Measurements from ENCODE around the gene PML. TPM values are rescaled to one million over a fixed set of nuclear protein-coding genes. Genes with fewer than 3 reads are reported as not detected.
A peak's percentile ranks its signal among the peaks of the same experiment; 100 is the strongest.

PML gene
- total and polyA plus RNA-seq, 7 donors = 9.6 to 129 (median 43.3) TPM

DNA sequence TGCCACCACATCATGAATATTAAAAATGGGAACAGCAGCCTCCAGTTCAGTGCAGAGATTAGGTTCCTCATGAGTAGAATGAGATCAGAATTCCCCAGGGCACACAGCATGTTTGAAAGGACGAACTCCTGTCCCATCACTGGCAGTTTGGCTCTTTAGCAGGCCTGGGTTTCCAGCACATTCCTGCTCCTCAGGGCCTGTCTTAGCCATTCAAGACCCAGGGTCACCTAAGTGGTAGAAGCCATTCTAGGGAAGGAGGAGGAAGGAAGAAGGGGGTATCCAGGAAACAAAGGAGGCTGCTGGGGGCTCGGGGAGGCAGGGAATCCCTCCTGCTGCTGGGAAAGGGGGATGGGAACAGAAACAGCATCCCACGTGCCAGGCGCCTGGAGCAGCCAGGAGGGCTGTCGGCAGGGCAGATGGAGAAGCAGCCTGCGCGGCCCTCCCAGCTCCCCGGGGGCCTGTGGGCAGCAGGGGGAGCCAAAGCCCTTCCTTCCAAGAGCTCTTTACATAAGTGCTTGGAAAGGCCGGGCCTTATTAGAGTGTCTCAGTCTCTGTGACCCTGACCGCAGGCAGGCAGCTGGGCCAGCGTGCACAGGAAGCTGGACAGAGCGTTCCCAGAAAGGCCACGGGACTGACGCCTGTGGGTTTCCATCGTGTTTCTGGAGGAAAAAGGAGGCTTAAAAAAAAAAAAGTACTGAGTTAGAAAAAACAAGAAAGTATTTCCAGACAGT lies 43.5 kb upstream of the PML start:
- intact Hi-C loops (cut with DNase I) = loop anchor here (1.0 kb wide), 1 partner anchor 13 kb away; no protein-coding TSS in a partner anchor
- Histone ChIP-seq H3K9me3 (no peaks in the 10 kb centered on the region), H3K27me3 (no peaks in the 10 kb centered on the region), H3K27ac (peak overlapping the region; percentile 91 to 98 (median 94)), H3K36me3 (peaks cover 0 to 16% (median 7%) of the 10 kb centered on the region in 4 donors), H3K4me1 (peaks cover 0 to 23% (median 18%) of the 10 kb centered on the region in 4 donors), H3K4me3 (no peak overlapping the region)
- TF ChIP-seq CTCF (IDR thresholded peaks at IDR 0.05) (peak; percentile 54 to 72 (median 69)), POLR2A (IDR thresholded peaks at IDR 0.05) (no peak), EP300 (IDR thresholded peaks at IDR 0.05) (peak in 2 of 4 donors; percentile 47 to 68), POLR2AphosphoS5 (IDR thresholded peaks at IDR 0.05) (peak; percentile 58 to 89 (median 65))
- 16 to 36% methylated on average over 15 of the region's 15 CpGs for WGBS, 2 donors
- DNase-seq = peak; percentile 98

- Histone ChIP-seq H3K4me1 (peaks cover 0 to 23% (median 18%) of the 10 kb centered on the region in 4 donors), H3K27me3 (no peaks in the 10 kb centered on the region), H3K9me3 (no peaks in the 10 kb centered on the region), H3K4me3 (no peak overlapping the region), H3K27ac (peak overlapping the region; percentile 91 to 98 (median 94)), H3K36me3 (peaks cover 0 to 16% (median 7%) of the 10 kb centered on the region in 4 donors)
- intact Hi-C loops (cut with DNase I) = loop anchor here (1.0 kb wide), 1 partner anchor 13 kb away; no protein-coding TSS in a partner anchor
- no peak for DNase-seq
- no peak for TF ChIP-seq POLR2AphosphoS5 (IDR thresholded peaks at IDR 0.05)
- no peak for TF ChIP-seq POLR2A (IDR thresholded peaks at IDR 0.05)
- TF ChIP-seq CTCF (IDR thresholded peaks at IDR 0.05) = no peak
- no peak for TF ChIP-seq EP300 (IDR thresholded peaks at IDR 0.05)
- WGBS, 2 donors = 62 to 74% methylated on average over 13 of the region's 13 CpGs
Measured at GRCh38 chr15:73951601-73952000, 42.9 kb upstream of the PML start.

DNA sequence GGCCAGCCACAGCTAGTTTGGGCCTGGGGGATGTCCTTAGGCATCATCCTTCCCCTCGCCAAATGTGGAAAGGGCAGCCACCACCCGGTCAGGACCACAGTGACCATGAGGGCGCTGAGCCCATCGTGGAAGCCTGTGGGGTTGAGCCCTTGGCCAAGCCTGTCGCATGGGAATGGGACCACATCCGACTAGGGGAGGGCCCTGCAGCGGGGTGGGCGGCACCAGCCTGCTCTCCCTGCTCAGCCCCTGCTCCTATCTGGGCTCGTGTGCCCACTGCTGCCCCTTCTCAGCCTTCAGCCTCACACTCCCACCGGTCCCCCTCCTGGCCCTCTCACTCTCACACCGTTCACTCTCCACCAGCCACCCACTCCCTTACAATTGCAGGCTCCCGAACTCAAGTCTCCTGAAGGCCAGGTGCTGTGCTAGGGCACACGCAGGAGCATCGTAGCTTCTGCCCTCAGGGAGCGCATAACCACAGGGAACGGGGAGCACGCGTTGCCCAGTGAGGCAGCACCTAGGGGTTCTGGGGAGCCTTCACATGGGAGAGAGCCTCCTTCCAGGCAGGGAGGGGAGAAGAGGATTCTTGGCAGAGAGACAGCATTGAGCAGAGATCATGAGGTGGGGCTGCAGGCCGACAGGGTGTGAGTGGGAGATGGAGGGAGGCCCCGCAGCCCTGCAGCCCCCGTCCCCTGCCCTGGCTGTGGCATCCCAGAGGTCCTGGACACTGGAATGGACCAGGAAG lies 42.2 kb upstream of the PML start:
- intact Hi-C loops (cut with DNase I) = no loop called here
- H3K4me1 ChIP-seq = peaks cover 0 to 23% (median 18%) of the 10 kb centered on the region in 4 donors
- DNase-seq = no peak

More for the DNA sequence above, 42.2 kb upstream of the PML start:
- Histone ChIP-seq H3K36me3 (peaks cover 0 to 16% (median 7%) of the 10 kb centered on the region in 4 donors), H3K9me3 (no peaks in the 10 kb centered on the region), H3K27ac (peak overlapping the region; percentile 91 to 98 (median 94)), H3K4me3 (no peak overlapping the region), H3K27me3 (no peaks in the 10 kb centered on the region)
- 88 to 90% methylated on average over 21 of the region's 21 CpGs for WGBS, 2 donors
- TF ChIP-seq POLR2A (IDR thresholded peaks at IDR 0.05) (no peak), POLR2AphosphoS5 (IDR thresholded peaks at IDR 0.05) (no peak), CTCF (IDR thresholded peaks at IDR 0.05) (no peak), EP300 (IDR thresholded peaks at IDR 0.05) (no peak)
